HepG2 (cell line): ENCODE data around the gene TOR4A. TPM values are rescaled to one million over a fixed set of nuclear protein-coding genes. Genes with fewer than 3 reads are reported as not detected.

Source experiments
- AHDC1 ChIP-seq: sonication (generic); formaldehyde crosslinking; IDR thresholded peaks from 2 replicates; pipeline ENCODE4 v1.5.1; 2020; ENCODE audit warnings: mild to moderate bottlenecking, missing genetic modification reagents, borderline replicate concordance
- ASH2L ChIP-seq: fragments of 300-600, 200-600 bp; sonication (generic); IDR thresholded peaks from 2 replicates; pipeline ENCODE4 v1.7.0; 2017; ENCODE audit warnings: low read depth, mild to moderate bottlenecking, moderate library complexity, mixed read lengths, low read length; ENCODE audit not compliant: insufficient read length
- HMGXB4 ChIP-seq, 2 experiments: sonication (generic) in 1 of 2; formaldehyde crosslinking in 1 of 2; IDR thresholded peaks; 2 replicates each; pipeline versions ENCODE4 v1.4.0 to v1.6.1; 2018 to 2020; ENCODE audit warnings: missing genetic modification reagents in 2 of 2, borderline replicate concordance in 1 of 2, low read depth in 1 of 2, mild to moderate bottlenecking in 1 of 2, missing biosample characterization in 1 of 2
- POGZ ChIP-seq: sonication (generic); formaldehyde crosslinking; IDR thresholded peaks from 2 replicates; pipeline ENCODE4 v1.4.0; 2020; ENCODE audit warnings: mild to moderate bottlenecking, missing genetic modification reagents
- RNF219 ChIP-seq: sonication (generic); formaldehyde crosslinking; IDR thresholded peaks from 2 replicates; pipeline ENCODE4 v1.5.0; 2020; ENCODE audit warnings: mild to moderate bottlenecking, missing genetic modification reagents
- TAF1 ChIP-seq: sonication (generic); formaldehyde crosslinking; IDR thresholded peaks from 2 replicates; pipeline ENCODE4 v1.4.0; 2020; ENCODE audit warnings: missing genetic modification reagents
- ZBTB21 ChIP-seq: sonication (generic); formaldehyde crosslinking; IDR thresholded peaks from 2 replicates; pipeline ENCODE4 v1.4.0; 2020; ENCODE audit warnings: missing genetic modification reagents
- ZNF136 ChIP-seq: sonication (generic); formaldehyde crosslinking; IDR thresholded peaks from 2 replicates; pipeline ENCODE4 v1.8.1; 2022; ENCODE audit warnings: low read depth, mild to moderate bottlenecking, moderate library complexity, missing genetic modification reagents
- ZSCAN20 ChIP-seq: sonication (generic); formaldehyde crosslinking; IDR thresholded peaks from 2 replicates; pipeline ENCODE4 v1.4.0; 2020; ENCODE audit warnings: missing genetic modification reagents, mild to moderate bottlenecking, borderline replicate concordance
- polyA plus RNA-seq, 8 experiments: library from polyadenylated mRNA; depleted of rRNA in 3 of 8; stranded (reverse) in 7 of 8; unstranded in 1 of 8; fragments of >200 nt; fragmentation: Illumina TruSeq in 4 of 8; extraction: Trizol in 4 of 8; gene quantifications; 2 replicates each; pipeline versions ENCODE4 v1.2.1 to v1.2.3, GENCODE V29; 2011 to 2016; ENCODE audit warnings: low read depth in 4 of 8, missing spikeins in 1 of 8, mixed read lengths in 1 of 8; ENCODE audit not compliant: insufficient read depth in 1 of 8
- total RNA-seq, 5 experiments: library from RNA; depleted of rRNA; stranded (reverse); fragments of >200 nt; fragmentation: Illumina TruSeq; extraction: Trizol; gene quantifications; 2 replicates each; pipeline ENCODE4 v1.2.3, GENCODE V29; 2016; ENCODE audit warnings: low read depth in 1 of 5
- TF ChIP-seq, protein P1 (sequence below): IDR thresholded peaks from 2 replicates; pipeline ENCODE4 v1.6.1; 2016; ENCODE audit warnings: low read depth, missing genetic modification reagents, missing compliant biosample characterization

TOR4A gene
- total and polyA plus RNA-seq, 2 of the 13 experiments (the other 11 are each of a cell fraction or from before 2014, with no cell fraction given): 11.1 to 14.2 TPM

DNA sequence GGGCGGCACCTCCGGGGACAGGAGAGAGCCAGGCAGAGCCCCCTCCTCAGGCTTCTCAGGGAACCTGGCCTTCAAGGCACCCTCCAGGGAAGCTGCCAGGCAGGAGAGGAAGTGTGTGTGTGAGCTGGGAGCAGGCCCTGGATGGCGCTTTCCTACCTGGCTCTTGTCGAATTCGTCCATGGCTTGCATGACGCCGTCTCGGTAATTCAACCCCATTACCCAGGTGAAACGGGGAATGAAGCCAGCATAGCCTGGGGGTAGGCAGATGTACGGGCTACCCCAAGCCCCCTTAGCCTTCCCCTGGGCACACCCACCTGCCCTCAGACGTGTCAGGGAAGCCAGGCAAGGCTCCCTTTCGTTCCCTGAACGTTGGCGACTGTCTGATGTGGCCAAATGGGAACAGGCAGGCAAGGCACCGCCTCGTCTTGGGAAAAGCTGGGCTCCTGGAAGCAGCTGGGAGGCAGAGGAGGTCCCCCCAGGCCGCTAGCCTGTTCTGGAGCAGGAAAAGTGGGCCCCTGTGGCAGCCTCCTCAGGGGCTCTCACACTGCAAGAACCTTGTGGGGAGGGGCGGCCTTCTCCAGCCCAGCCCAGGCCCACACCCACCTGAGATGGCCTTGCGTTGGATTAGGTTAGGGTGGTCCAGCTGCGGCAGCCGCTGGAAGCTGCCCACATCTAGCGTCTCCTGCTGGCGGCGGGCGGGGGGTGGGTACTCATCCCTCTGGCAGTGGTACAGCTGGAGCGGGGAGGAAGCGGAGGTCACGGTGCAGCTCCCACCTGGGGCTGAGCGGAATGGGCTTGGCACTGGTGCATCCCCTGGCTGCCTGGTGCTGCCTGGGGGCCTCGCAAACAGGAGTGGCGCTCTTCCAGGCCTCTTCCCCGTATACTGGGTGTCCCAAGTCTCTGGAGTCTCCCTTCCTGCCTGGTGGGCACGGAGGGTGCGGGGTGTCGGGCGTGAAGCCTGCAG, 32.8 kb upstream of the TOR4A start (continued):
- TF ChIP-seq RNF219 (no peak), ZSCAN20 (no peak), ZBTB21 (CRISPR knock-in tag) (no peak), TAF1 (CRISPR knock-in tag) (no peak), ASH2L (no peak), HMGXB4 (CRISPR knock-in tag; IDR thresholded peaks at IDR 0.05; ENCODE audit: borderline replicate concordance in 1 of 2, low read depth in 1 of 2) (no peak), POGZ (CRISPR knock-in tag) (no peak), AHDC1 (CRISPR knock-in tag) (no peak), ZNF136 (CRISPR knock-in tag) (no peak)
- TF ChIP-seq, protein P1, sequence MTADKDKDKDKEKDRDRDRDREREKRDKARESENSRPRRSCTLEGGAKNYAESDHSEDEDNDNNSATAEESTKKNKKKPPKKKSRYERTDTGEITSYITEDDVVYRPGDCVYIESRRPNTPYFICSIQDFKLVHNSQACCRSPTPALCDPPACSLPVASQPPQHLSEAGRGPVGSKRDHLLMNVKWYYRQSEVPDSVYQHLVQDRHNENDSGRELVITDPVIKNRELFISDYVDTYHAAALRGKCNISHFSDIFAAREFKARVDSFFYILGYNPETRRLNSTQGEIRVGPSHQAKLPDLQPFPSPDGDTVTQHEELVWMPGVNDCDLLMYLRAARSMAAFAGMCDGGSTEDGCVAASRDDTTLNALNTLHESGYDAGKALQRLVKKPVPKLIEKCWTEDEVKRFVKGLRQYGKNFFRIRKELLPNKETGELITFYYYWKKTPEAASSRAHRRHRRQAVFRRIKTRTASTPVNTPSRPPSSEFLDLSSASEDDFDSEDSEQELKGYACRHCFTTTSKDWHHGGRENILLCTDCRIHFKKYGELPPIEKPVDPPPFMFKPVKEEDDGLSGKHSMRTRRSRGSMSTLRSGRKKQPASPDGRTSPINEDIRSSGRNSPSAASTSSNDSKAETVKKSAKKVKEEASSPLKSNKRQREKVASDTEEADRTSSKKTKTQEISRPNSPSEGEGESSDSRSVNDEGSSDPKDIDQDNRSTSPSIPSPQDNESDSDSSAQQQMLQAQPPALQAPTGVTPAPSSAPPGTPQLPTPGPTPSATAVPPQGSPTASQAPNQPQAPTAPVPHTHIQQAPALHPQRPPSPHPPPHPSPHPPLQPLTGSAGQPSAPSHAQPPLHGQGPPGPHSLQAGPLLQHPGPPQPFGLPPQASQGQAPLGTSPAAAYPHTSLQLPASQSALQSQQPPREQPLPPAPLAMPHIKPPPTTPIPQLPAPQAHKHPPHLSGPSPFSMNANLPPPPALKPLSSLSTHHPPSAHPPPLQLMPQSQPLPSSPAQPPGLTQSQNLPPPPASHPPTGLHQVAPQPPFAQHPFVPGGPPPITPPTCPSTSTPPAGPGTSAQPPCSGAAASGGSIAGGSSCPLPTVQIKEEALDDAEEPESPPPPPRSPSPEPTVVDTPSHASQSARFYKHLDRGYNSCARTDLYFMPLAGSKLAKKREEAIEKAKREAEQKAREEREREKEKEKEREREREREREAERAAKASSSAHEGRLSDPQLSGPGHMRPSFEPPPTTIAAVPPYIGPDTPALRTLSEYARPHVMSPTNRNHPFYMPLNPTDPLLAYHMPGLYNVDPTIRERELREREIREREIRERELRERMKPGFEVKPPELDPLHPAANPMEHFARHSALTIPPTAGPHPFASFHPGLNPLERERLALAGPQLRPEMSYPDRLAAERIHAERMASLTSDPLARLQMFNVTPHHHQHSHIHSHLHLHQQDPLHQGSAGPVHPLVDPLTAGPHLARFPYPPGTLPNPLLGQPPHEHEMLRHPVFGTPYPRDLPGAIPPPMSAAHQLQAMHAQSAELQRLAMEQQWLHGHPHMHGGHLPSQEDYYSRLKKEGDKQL (CRISPR knock-in tag): no peak
